Transverse colon (tissue), 4 donors: ENCODE measurements around the gene PIM2.

Experiments used
- CTCF ChIP-seq, 5 experiments: fragments of 200-600 bp in 3 of 5; fragments of 450-650 bp in 2 of 5; sonication (generic) in 3 of 5; IDR thresholded peaks; 1 replicate in 2 of 5; 2 replicates in 3 of 5; pipeline ENCODE4 v1.5.1; 2016 to 2017; ENCODE audit warnings: antibody characterized with exemption in 5 of 5, inconsistent platforms in 3 of 5, mild to moderate bottlenecking in 2 of 5, moderate library complexity in 1 of 5
- POLR2AphosphoS5 ChIP-seq, 3 donors: sonication (generic); formaldehyde crosslinking; IDR thresholded peaks; one replicate each; pipeline ENCODE4 v1.6.1; 2016; ENCODE audit warnings: antibody characterized with exemption in 3 of 3

GRCh38 chrX:48948589-48948988 lies 29.8 kb upstream of the PIM2 start:
- TF ChIP-seq CTCF (IDR thresholded peaks at IDR 0.05) (no peak), POLR2AphosphoS5 (IDR thresholded peaks at IDR 0.05) (no peak)
